T follicular helper cell (primary cell): ENCODE results near the gene BBOF1.

Experiments
- DNase-seq: peaks from one replicate; pipeline ENCODE4 v3.0.0-alpha.2; 2020; ENCODE audit warnings: low read depth

The BBOF1 gene

GRCh38 chr14:74029136-74029535 is 10.0 kb downstream of the BBOF1 start:
- no peak for DNase-seq

- DNase-seq = no peak
Measured at GRCh38 chr14:74034572-74034971, 15.4 kb downstream of the BBOF1 start.

DNA sequence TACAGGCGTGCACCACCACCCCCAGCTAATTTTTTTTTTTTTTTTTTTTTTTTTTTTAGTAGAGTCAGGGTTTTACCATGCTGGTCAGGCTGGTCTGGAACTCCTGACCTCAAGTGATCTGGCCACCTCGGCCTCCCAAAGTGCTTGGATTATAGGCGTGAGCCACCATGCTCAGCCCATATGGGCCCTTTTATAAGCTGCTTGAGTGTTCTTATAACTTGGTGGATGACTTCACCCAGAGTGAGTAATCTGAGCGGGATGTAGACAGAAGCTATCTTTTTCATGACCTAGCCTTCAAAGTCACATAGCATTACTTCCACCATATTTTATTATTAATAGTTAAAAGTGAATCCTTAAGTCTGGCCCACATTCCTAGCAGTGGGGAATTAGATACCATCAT is 16.4 kb downstream of the BBOF1 start:
- DNase-seq = no peak

GRCh38 chr14:74038020-74038859 is 19.1 kb downstream of the BBOF1 start:
- no peak for DNase-seq

DNA sequence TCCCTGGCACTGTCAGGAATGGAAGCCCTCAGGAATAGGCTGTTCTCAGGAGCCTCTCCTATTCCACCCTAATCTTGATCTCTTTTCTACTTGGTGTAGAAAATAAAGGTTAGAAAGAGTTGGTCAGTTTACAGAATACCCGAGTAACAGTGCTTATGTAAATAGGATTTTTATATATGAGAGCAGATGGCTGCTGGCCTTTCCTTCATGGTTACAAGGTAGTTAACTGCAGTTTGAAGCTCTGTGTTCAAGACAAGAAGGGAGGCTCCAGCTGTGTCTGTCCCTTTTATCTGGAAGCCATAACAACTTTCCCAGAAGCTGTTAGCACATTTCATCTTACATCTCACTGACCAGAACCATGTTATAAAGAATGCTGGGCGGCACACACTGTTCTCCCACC is 23.1 kb downstream of the BBOF1 start:
- DNase-seq = no peak

DNA sequence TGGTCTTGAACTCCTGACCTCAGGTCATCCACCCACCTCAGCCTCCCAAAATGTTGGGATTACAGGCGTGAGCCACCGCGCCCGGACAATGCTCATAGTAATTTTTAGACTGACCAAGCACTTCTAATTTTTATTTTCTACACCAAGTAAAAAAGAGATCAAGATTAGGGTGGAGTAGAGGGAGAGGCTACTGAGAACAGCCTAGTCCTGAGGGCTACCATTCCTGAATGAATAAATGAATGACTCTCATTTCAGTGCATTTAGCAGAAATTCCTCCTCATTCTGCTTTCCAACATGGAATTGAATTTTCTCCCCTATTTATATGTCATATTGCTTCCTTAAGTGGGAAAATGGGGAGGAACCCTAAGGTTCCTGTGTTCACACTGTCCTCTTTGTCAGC is 26.4 kb downstream of the BBOF1 start:
- no peak for DNase-seq

GRCh38 chr14:74048281-74048680 is 29.1 kb downstream of the BBOF1 start:
- no peak for DNase-seq

GRCh38 chr14:74049876-74050495 is 30.8 kb downstream of the BBOF1 start:
- DNase-seq = no peak

GRCh38 chr14:74062809-74063150 is 43.6 kb downstream of the BBOF1 start:
- no peak for DNase-seq

DNA sequence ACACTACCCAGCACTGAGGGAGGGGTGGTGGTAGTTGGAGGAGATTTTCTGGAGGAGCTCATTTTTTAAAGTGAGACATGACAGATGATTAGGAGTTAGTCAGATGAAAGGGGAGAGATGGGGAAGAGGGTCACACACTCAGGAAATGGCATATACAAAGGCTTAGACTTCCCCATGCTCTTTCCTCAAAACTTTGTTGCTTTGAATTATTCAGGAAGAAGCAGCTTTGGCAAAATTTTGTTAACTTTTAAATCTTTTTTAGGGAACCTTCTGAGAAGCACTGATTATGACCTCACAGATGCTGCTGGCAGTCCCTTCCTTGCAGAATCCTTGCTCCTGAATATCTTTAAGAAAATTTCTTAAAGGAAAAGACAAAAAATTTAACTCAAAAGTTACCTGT is 45.3 kb downstream of the BBOF1 start:
- DNase-seq = no peak

DNA sequence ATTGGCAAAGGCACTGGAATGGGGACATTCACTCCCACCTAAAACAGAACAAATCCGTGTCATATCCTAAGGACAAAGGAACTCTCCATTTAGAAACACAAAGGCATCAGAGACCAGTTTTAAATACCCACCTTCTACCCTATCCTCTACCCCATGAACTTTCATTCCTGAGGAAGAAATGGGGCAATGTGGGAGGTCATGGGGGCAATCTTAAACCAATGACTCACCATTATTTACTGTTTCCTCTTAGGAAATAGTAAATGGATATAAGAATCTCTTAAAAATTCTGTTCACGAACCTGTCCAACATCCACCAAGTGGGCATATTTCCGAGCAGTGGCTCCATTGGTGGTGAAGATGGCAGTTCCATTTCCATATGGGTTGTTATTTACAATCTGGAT is 45.7 kb downstream of the BBOF1 start:
- DNase-seq = no peak

- no peak for DNase-seq
Measured at GRCh38 chr14:74065746-74066575, 46.8 kb downstream of the BBOF1 start.

GRCh38 chr14:74077401-74077800 is 58.3 kb downstream of the BBOF1 start:
- DNase-seq = no peak

GRCh38 chr14:74080820-74081460 is 61.8 kb downstream of the BBOF1 start:
- no peak for DNase-seq

GRCh38 chr14:74081491-74081890 is 62.3 kb downstream of the BBOF1 start:
- DNase-seq = no peak

- DNase-seq = no peak
Measured at GRCh38 chr14:74083161-74083560, 64.0 kb downstream of the BBOF1 start.

DNA sequence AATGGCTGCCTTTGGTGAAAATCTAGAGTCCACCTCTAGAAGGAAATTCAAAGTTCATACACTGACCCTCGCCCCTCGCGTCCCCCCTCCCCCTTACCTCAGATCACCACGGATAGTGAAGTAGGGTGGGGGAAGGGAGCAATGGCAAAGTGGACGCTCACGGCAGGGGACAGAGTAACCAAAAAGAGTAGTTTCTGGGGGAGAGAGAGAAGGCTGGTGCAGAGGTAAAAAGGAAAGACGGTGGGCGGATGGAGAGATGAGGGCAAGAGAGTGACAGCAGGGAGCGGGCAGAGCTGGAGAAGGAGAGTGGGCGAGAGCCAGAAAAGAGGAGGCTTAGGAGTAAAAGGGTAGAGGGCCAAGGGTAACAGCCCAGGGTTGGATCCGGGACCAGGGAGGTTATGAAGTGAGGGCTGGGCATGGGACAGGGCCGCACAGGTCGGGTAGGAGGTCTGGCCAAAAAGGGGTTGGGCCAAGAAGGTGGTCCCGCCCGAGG is 64.7 kb downstream of the BBOF1 start:
- DNase-seq = no peak

GRCh38 chr14:74084277-74085046 is 65.3 kb downstream of the BBOF1 start, which contains the start of the genes ALDH6A1 and LIN52:
Gene ALDH6A1, minus strand, starts transcription at chr14:74084453. Its CDS starts 59 bp downstream, at chr14:74084394.
Gene LIN52, plus strand, starts transcription at chr14:74084956. Its CDS starts 19 bp downstream, at chr14:74084975.
- DNase-seq = peak; percentile 100

DNA sequence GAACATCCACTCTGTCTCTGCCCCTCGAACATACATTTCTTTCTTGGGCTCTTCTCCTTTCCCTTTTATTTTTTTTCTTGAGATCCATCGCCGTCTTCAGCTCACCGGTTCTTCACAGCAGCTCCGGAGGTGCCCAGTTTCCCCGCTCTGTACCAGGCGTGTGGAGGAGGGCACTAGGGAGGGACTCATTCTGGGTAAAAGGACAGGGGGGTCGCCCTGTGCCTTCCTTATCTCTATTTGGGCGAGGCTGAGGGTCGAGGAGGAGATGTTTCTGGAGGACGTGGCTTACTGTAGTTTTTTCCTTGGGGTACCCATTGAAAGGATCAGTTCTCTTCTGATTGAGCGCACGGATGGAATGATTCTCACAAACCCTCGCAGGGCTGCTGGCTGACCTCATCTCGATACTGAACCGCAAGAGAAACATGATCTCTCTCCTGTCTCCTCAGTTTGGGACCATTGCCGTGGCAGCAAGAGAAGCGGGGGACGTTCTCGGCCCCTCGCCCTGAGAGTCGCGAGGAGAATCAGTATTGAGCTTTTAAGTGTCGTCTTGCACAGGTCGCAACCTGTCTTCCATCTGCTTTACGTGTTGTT is 66.0 kb downstream of the BBOF1 start:
- DNase-seq = no peak

- no peak for DNase-seq
Measured at GRCh38 chr14:74085828-74086227, 66.7 kb downstream of the BBOF1 start.
